Vagina (tissue), 2 donors: ENCODE results near the gene TMEM171. TPM values are rescaled to one million over a fixed set of nuclear protein-coding genes. Genes with fewer than 3 reads are reported as not detected.

Experiments used
- DNase-seq, 2 donors: peaks; one replicate each; pipeline ENCODE4 v3.0.0-alpha.2; 2017; ENCODE audit errors: extremely low spot score in 2 of 2
- H3K27ac ChIP-seq: fragments of 200-600 bp; sonication (generic); one replicate; pipeline ENCODE4 v1.5.1; 2019
- H3K27me3 ChIP-seq: fragments of 200-600 bp; sonication (generic); one replicate; pipeline ENCODE4 v1.5.1; 2019
- H3K36me3 ChIP-seq, 2 donors: fragments of 200-600 bp; sonication (generic); one replicate each; pipeline ENCODE4 v1.5.1; 2017 to 2019
- H3K4me1 ChIP-seq: fragments of 200-600 bp; sonication (generic); one replicate; pipeline ENCODE4 v1.5.1; 2019
- H3K4me3 ChIP-seq, 2 donors: fragments of 200-600 bp; sonication (generic); 1 replicate in 1 of 2; 2 replicates in 1 of 2; pipeline ENCODE4 v1.5.1; 2016 to 2019
- H3K9me3 ChIP-seq: fragments of 200-600 bp; sonication (generic); one replicate; pipeline ENCODE4 v1.5.1; 2019
- POLR2A ChIP-seq, 2 donors: fragments of 450-650 bp; IDR thresholded peaks; one replicate each; pipeline ENCODE4 v1.6.1; 2017; ENCODE audit warnings: antibody characterized with exemption in 2 of 2, mild to moderate bottlenecking in 2 of 2, moderate library complexity in 2 of 2
- POLR2AphosphoS5 ChIP-seq, 2 donors: sonication (generic); formaldehyde crosslinking; IDR thresholded peaks; one replicate each; pipeline ENCODE4 v1.9.0; 2017; ENCODE audit warnings: antibody characterized with exemption in 2 of 2, mild to moderate bottlenecking in 2 of 2, low read depth in 1 of 2; ENCODE audit not compliant: insufficient read depth in 1 of 2
- intact Hi-C: fragments of 100-400 bp; cut with DNase I; formaldehyde crosslinking; loops from one replicate; pipeline ENCODE4 v1.15.1; 2023
- total RNA-seq: library from RNA; depleted of rRNA; stranded (reverse); fragments of >200 nt; gene quantifications from one replicate; pipeline ENCODE4 v1.2.3, GENCODE V29; 2016
- TF ChIP-seq, protein P1 (sequence below), 3 experiments: fragments of 450-650 bp in 2 of 3; fragments of 200-600 bp in 1 of 3; sonication (generic) in 1 of 3; IDR thresholded peaks; one replicate each; pipeline ENCODE4 v1.5.1; 2017 to 2019; ENCODE audit warnings: antibody characterized with exemption in 3 of 3, mild to moderate bottlenecking in 2 of 3, moderate library complexity in 2 of 3

TMEM171 gene
- total RNA-seq, 1 donor from 2014 or later = not detected

DNA sequence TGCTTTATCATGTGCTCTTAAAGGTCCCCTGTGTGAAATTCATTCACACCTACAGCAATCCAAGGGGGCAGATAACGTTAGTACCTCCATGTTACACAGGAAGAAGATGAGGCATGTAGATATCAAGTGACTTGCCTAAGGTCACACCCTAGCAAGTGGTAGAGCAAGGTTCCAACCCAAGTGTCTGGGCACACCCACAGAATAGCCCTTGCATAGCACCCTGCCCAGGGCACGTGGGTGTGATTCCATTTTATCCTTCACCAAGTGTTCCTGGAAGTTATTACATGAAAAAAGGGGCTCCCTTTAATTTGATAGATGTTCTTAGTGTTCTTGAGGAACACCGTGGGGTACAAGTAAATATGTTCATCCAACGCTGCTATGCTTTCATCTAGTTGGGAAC is 4.9 kb downstream of the TMEM171 start:
- no peaks in the 10 kb centered on the region for H3K27me3 ChIP-seq
- intact Hi-C loops = no loop called here
- no peak for DNase-seq

GRCh38 chr5:73126381-73126780 is 6.0 kb downstream of the TMEM171 start:
- H3K36me3 ChIP-seq = no peaks in the 10 kb centered on the region
- H3K4me1 ChIP-seq = no peaks in the 10 kb centered on the region
- no peak overlapping the region for H3K27ac ChIP-seq
- TF ChIP-seq POLR2A (IDR thresholded peaks at IDR 0.05) (no peak), POLR2AphosphoS5 (IDR thresholded peaks at IDR 0.05; ENCODE audit: insufficient read depth in 1 of 2, low read depth in 1 of 2) (no peak)
- TF ChIP-seq, protein P1, sequence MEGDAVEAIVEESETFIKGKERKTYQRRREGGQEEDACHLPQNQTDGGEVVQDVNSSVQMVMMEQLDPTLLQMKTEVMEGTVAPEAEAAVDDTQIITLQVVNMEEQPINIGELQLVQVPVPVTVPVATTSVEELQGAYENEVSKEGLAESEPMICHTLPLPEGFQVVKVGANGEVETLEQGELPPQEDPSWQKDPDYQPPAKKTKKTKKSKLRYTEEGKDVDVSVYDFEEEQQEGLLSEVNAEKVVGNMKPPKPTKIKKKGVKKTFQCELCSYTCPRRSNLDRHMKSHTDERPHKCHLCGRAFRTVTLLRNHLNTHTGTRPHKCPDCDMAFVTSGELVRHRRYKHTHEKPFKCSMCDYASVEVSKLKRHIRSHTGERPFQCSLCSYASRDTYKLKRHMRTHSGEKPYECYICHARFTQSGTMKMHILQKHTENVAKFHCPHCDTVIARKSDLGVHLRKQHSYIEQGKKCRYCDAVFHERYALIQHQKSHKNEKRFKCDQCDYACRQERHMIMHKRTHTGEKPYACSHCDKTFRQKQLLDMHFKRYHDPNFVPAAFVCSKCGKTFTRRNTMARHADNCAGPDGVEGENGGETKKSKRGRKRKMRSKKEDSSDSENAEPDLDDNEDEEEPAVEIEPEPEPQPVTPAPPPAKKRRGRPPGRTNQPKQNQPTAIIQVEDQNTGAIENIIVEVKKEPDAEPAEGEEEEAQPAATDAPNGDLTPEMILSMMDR (IDR thresholded peaks at IDR 0.05) = no peak
- H3K9me3 ChIP-seq = no peaks in the 10 kb centered on the region
- intact Hi-C loops = no loop called here
- no peak for DNase-seq
- H3K4me3 ChIP-seq = no peak overlapping the region
- no peaks in the 10 kb centered on the region for H3K27me3 ChIP-seq

More for the DNA sequence above, 4.9 kb downstream of the TMEM171 start:
- Histone ChIP-seq H3K9me3 (no peaks in the 10 kb centered on the region), H3K27ac (no peak overlapping the region), H3K36me3 (no peaks in the 10 kb centered on the region), H3K4me1 (peaks cover 5% of the 10 kb centered on the region), H3K4me3 (no peak overlapping the region)
- TF ChIP-seq POLR2AphosphoS5 (IDR thresholded peaks at IDR 0.05; ENCODE audit: insufficient read depth in 1 of 2, low read depth in 1 of 2) (no peak), POLR2A (IDR thresholded peaks at IDR 0.05) (no peak)
- TF ChIP-seq, protein P1 (IDR thresholded peaks at IDR 0.05) = no peak

DNA sequence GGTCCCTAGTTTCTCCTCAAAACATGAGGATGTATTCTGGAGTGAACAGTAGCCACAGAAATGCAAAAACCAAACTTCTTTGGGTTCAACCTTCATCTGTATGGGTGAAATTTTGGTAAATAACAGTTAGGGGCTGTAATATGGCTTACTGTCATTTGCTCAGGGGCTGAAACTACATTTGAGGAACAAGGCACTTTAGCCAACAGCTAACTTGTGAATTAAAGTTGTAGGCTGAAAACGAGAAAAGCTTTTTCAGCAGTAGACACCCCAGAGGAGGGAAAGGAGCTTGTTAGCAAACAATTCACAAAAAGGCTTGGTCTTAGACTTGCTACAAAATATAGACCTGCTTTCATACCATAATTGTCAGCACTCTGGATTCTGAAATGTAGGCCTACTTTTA is 6.6 kb downstream of the TMEM171 start:
- Histone ChIP-seq H3K4me3 (no peak overlapping the region), H3K27ac (no peak overlapping the region), H3K36me3 (no peaks in the 10 kb centered on the region), H3K27me3 (no peaks in the 10 kb centered on the region), H3K9me3 (no peaks in the 10 kb centered on the region), H3K4me1 (no peaks in the 10 kb centered on the region)
- DNase-seq = no peak
- TF ChIP-seq POLR2A (IDR thresholded peaks at IDR 0.05) = no peak
- TF ChIP-seq, protein P1 (IDR thresholded peaks at IDR 0.05) = no peak
- no peak for TF ChIP-seq POLR2AphosphoS5 (IDR thresholded peaks at IDR 0.05; ENCODE audit: insufficient read depth in 1 of 2, low read depth in 1 of 2)
- intact Hi-C loops = no loop called here

DNA sequence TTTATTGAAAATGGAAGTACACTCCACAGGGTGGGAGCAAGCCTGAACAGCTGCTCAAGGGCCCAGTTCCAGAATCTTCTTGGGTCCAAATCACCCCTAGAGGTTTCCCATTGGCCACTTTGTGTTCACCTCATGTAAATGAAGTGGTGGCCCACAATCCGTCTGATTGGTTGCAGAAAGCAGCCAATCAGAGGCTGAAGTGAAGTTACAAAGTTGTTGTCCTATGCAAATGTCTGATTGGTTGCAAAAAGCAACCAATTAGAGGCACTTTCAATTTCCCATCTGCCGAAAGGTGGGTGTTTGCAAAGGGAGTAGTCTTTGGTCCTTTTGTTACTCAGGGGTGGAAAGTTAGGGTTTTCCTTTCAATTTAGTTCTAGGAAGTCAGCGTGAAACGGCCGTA is 8.8 kb downstream of the TMEM171 start:
- no peak overlapping the region for H3K4me3 ChIP-seq
- H3K36me3 ChIP-seq = no peaks in the 10 kb centered on the region
- no peaks in the 10 kb centered on the region for H3K27me3 ChIP-seq
- no peak overlapping the region for H3K27ac ChIP-seq
- DNase-seq = no peak
- intact Hi-C loops = no loop called here
- TF ChIP-seq, protein P1 (IDR thresholded peaks at IDR 0.05) = no peak
- TF ChIP-seq POLR2AphosphoS5 (IDR thresholded peaks at IDR 0.05; ENCODE audit: insufficient read depth in 1 of 2, low read depth in 1 of 2) = no peak
- TF ChIP-seq POLR2A (IDR thresholded peaks at IDR 0.05) = no peak
- no peaks in the 10 kb centered on the region for H3K9me3 ChIP-seq
- no peaks in the 10 kb centered on the region for H3K4me1 ChIP-seq

DNA sequence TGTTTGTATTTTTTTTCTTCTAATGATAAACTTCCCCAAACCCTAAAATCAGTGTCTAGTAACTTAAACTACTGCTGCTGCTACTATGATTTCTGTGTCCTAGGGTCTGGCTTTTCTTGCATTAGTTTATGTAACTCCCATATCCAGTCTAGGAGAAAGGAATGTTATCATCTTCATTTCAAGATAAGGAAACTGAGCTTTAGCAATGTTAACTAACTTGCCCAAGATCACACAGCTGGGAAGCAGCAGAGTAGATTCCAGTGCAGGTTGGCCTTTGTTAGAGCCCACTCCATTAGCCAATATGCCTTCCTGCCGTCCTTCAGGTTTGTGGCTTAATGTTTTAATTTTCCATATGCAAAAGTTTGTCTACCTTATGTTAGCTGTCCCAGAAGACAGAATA is 10.4 kb downstream of the TMEM171 start:
- TF ChIP-seq POLR2A (IDR thresholded peaks at IDR 0.05) = no peak
- TF ChIP-seq, protein P1 (IDR thresholded peaks at IDR 0.05) = no peak
- no peak for TF ChIP-seq POLR2AphosphoS5 (IDR thresholded peaks at IDR 0.05; ENCODE audit: insufficient read depth in 1 of 2, low read depth in 1 of 2)
- no peaks in the 10 kb centered on the region for H3K9me3 ChIP-seq
- H3K27me3 ChIP-seq = no peaks in the 10 kb centered on the region
- no peak for DNase-seq
- intact Hi-C loops = no loop called here
- no peaks in the 10 kb centered on the region for H3K4me1 ChIP-seq
- no peak overlapping the region for H3K27ac ChIP-seq
- H3K36me3 ChIP-seq = no peaks in the 10 kb centered on the region
- H3K4me3 ChIP-seq = no peak overlapping the region
